Adipose tissue (tissue), 3 donors: Measurements from ENCODE around the gene FAH. TPM values are rescaled to one million over a fixed set of nuclear protein-coding genes. Genes with fewer than 3 reads are reported as not detected.

Source experiments
- H3K27ac ChIP-seq: one replicate; pipeline ENCODE4 v1.5.1; 2013; ENCODE audit warnings: low read depth, low read length
- WGBS, 3 donors: extraction: QIAGEN DNeasy Blood & Tissue Kit; methylation state at CpG; one replicate each; pipeline ENCODE4 v1.1.7; 2013; 5-methylcytosine and 5-hydroxymethylcytosine counted together
- polyA plus RNA-seq, 3 donors: library from polyadenylated mRNA; stranded (reverse); fragments of 200-250 nt; gene quantifications; one replicate each; pipeline ENCODE4 v1.2.3, GENCODE V29; 2013
- donor health status: healthy with polysubstance abuse.
- donor health status: Bipolar disorder and iron deficiency.
- donor health status: healthy.

The FAH gene
- polyA plus RNA-seq, 3 donors, result 25.3 to 239 (median 78.1) TPM

- 81 to 88% (median 87%) methylated on average over 7 of the region's 7 CpGs for WGBS, 3 donors
Observed at GRCh38 chr15:80184554-80184953, 31.8 kb downstream of the FAH start.

GRCh38 chr15:80185152-80185551 lies 32.4 kb downstream of the FAH start:
- 96 to 100% (median 98%) methylated on average over 2 of the region's 2 CpGs for WGBS, 3 donors
- no peak overlapping the region for H3K27ac ChIP-seq

More at GRCh38 chr15:80184554-80184953, 31.8 kb downstream of the FAH start:
- H3K27ac ChIP-seq, result no peak overlapping the region

DNA sequence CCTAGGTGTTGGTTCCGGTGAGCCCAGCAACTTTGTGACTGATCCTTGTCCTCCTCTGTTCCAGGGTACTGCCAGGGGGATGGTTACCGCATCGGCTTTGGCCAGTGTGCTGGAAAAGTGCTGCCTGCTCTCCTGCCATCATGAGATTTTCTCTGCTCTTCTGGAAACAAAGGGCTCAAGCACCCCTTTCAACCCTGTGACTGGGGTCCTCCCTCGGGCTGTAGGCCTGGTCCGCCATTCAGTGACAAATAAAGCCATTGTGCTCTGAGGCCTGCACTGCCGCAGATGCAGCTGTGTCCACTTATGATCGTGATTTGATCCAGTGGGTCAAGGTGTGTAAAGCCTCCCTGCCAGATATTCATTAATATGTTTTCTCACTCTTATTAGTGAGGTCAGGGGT lies 33.3 kb downstream of the FAH start:
- H3K27ac ChIP-seq, result no peak overlapping the region
- WGBS, 3 donors, result 96% methylated on average over 7 of the region's 7 CpGs

GRCh38 chr15:80186597-80186996 lies 33.8 kb downstream of the FAH start:
- WGBS, 3 donors, result 98 to 100% (median 100%) methylated on average over 1 of the region's 1 CpG
- no peak overlapping the region for H3K27ac ChIP-seq

DNA sequence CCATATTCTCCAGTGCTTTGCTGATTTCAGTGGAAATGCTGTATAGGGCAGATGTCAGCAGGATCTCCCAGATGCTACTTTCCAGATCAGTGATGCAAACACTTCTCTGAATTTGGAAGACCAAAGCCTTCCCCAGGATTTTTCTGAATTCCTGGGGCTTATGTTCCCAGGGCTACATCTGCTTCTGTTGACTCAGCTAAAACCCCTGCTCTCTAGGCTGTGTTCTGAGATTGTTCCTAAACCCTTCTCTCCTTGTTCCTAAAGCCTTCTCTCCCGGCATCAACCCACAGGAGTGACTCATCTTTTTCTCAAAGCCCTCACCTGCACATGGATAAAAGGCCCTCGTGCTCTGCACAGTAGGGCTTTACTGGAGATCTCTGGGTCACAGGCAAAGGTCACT lies 35.5 kb downstream of the FAH start:
- WGBS, 3 donors, result 75 to 79% (median 76%) methylated on average over 2 of the region's 2 CpGs
- no peak overlapping the region for H3K27ac ChIP-seq

DNA sequence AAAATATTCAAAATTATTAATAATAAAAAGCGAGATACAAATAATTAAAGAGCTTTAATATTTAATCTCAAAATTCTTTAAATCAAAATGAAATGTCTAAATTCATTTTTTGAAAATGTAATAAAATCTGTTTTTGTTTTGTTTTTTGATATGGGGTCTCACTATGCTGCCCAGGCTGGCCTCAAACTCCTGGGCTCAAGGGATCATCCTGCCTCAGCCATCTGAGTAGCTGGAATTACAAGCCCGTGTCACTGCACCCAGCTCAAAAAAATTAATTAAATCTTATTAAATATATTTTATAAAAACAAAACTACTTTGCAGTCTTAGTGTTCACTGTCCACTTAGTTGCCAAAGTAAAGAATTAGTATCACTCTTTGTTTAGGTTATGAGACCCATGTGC lies 38.4 kb downstream of the FAH start:
- no peak overlapping the region for H3K27ac ChIP-seq
- WGBS, 3 donors, result 95 to 98% (median 96%) methylated on average over 2 of the region's 2 CpGs

- WGBS, 3 donors, result 84 to 94% (median 88%) methylated on average over 8 of the region's 8 CpGs
- no peak overlapping the region for H3K27ac ChIP-seq
Observed at GRCh38 chr15:80191897-80192595, 39.2 kb downstream of the FAH start.

- WGBS, 3 donors, result 77 to 98% (median 92%) methylated on average over 1 of the region's 1 CpG
Observed at GRCh38 chr15:80194186-80194585, 41.4 kb downstream of the FAH start.

DNA sequence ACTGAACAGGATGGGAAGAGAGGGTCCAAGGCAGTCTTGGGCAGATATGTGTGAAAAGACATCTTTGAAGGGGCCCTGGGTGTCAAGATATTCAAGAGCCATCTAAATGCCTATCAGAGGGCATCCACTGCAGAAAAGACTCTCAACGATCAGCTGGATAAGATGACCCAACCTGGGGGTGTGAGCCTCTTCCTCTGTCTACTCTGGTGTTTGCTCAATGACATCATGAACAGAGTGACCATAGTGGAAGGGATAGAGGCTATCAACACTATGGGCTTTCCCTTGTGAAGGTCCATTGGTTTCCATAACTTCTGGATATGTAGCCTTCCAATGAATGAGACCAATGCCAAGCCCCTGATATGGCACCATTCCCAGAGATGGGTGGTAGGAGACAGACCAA lies 42.1 kb downstream of the FAH start:
- WGBS, 3 donors, result 78 to 85% (median 78%) methylated on average over 1 of the region's 1 CpG
- no peak overlapping the region for H3K27ac ChIP-seq

More at GRCh38 chr15:80194186-80194585, 41.4 kb downstream of the FAH start:
- no peak overlapping the region for H3K27ac ChIP-seq

- H3K27ac ChIP-seq, result no peak overlapping the region
- WGBS, 3 donors, result 42 to 84% (median 75%) methylated on average over 2 of the region's 2 CpGs
Observed at GRCh38 chr15:80199366-80199765, 46.6 kb downstream of the FAH start.

DNA sequence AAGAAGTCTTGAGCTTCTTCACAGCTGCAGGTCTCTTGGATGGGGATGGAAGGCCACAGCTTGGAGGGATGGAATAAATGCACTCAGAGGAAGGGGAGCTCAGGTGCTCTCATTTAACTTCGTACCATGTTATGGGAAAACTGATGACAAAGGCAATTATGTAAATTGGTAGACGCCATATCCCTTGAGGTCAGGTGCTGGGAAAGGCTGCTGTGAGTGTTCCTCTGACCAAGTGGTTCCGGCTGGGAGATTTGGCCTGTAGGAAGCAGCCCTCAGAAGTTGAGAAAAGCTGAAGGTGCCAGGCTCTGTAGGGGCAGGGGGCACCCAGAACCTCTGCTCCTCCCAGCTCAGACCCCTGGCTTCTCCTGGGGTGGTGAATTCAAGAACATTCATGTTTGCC lies 47.1 kb downstream of the FAH start:
- H3K27ac ChIP-seq, result no peak overlapping the region
- WGBS, 3 donors, result 55 to 96% (median 94%) methylated on average over 3 of the region's 3 CpGs

- H3K27ac ChIP-seq, result no peak overlapping the region
- WGBS, 3 donors, result 85 to 90% (median 85%) methylated on average over 25 to 26 of the region's 26 CpGs
Observed at GRCh38 chr15:80201256-80202015, 48.6 kb downstream of the FAH start.

GRCh38 chr15:80202016-80202315 lies 49.2 kb downstream of the FAH start:
- 50 to 91% (median 81%) methylated on average over 2 of the region's 2 CpGs for WGBS, 3 donors

GRCh38 chr15:80202641-80203360 lies 50.0 kb downstream of the FAH start:
- no peak overlapping the region for H3K27ac ChIP-seq
- 57 to 63% (median 59%) methylated on average over 9 of the region's 9 CpGs for WGBS, 3 donors

More at GRCh38 chr15:80202016-80202315, 49.2 kb downstream of the FAH start:
- H3K27ac ChIP-seq, result no peak overlapping the region

DNA sequence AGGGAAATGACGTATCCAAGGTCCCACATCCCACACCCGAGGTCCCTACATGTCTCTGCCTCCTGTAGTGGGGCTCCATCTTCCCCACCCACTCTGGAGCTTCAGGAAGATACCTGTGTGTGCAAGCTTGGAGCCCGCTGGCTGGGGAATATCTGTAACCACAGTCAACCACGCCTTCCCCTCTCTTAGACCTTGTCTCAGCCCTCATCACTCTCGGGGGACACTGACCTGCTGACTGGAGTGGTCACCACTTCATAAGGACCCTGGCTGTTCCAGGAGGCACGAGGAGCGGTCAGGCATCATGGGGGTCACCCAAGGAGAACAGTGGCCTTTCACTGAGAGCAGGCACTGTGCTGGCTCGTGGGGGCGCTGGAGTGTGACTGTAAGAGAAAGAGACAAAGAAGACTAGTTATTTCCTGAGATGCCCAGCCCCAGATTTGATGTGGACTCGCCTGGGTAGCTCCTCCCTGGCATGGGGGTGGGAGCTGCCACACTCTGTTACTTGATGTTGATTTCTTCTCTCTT lies 50.6 kb downstream of the FAH start:
- WGBS, 3 donors, result 78 to 82% (median 80%) methylated on average over 10 of the region's 10 CpGs
- H3K27ac ChIP-seq, result no peak overlapping the region

- no peak overlapping the region for H3K27ac ChIP-seq
- 93 to 95% (median 94%) methylated on average over 4 of the region's 4 CpGs for WGBS, 3 donors
Observed at GRCh38 chr15:80204231-80204630, 51.4 kb downstream of the FAH start.

DNA sequence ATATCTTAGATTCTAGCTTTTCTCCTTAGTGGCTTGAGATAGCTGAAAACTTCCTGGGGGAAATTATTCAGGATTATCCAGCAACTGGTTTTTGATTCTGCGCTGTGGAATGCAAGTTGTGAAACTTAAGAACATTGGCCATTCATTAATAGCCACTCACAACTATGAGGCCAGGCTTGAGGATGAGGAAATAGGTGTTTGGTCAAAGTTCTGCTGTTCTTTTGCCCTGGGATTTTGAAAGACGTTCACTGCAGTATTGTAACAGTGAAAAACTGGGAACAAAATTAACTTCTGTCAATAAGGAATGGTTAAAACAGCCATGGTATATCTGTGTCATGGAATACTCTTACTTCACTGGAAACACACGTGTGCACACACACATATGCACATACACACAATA lies 55.1 kb downstream of the FAH start:
- H3K27ac ChIP-seq, result no peak overlapping the region
- 60 to 65% (median 63%) methylated on average over 3 of the region's 3 CpGs for WGBS, 3 donors

DNA sequence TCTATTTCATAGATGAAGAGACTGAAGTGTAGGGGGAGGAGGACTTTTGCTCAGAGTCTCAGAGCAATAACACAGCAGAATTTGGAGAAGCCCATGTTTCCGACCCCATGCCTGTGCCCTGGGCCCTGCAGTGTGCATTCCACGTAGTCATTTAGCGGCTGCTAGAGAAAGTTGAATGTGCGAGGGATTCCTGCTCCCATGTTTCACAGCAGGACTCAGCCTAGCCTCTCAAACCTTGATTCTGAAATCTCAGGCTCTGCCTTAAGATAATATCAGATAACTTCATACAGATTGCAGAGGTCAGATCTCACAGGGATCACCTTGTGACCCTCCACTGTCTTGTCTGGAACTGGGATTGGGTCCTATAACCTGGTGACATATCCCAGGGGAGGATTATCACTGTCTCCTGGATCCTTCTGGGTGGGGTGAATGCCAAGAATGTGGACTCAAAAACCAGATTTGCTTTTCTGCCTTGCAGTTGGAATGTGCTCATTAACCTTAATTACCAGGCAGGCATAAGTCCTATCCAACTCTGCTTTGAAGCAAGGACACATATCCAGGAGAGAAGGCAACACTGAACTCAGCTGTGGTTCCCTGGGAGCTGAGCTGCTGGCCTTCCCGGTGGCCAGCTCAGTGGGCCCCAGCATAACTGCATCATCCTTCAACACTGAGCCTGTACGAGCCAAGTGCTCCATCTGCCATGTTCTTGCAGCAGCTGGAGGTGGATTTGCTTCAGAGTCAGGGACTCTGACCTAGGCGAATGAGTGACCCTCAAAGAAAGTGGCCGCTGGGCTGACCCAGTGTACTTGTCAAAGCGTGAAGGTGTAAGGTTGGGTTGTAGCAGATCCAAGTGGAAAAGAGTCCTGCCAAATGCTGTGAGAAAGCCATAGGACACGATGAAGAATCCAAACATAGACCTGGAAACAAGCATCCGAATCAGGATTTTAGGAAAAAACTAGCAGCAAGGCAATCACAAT lies 56.2 kb downstream of the FAH start:
- 90 to 93% (median 91%) methylated on average over 11 of the region's 11 CpGs for WGBS, 3 donors
- no peak overlapping the region for H3K27ac ChIP-seq
